Fibroblast of villous mesenchyme (primary cell): ENCODE results near the gene IL4. TPM values are rescaled to one million over a fixed set of nuclear protein-coding genes. Genes with fewer than 3 reads are reported as not detected.

ENCODE experiments used
- DNase-seq: peaks from one replicate; pipeline ENCODE4 v3.0.0-alpha.2; 2010; ENCODE audit warnings: low read depth
- H3K4me3 ChIP-seq: 2 replicates; pipeline ENCODE4 v1.5.1; 2011; ENCODE audit warnings: low read depth, mild to moderate bottlenecking, low read length
- total RNA-seq: library from RNA; depleted of rRNA; stranded (reverse); fragments of >200 nt; gene quantifications from 2 replicates; pipeline ENCODE4 v1.2.3, GENCODE V29; 2012
- TF ChIP-seq, protein P1 (sequence below): IDR thresholded peaks from 2 replicates; pipeline ENCODE4 v1.5.1; 2012; ENCODE audit warnings: low read depth, mild to moderate bottlenecking, low read length; ENCODE audit not compliant: insufficient read depth

IL4 gene
- total RNA-seq, 1 donor, result not detected

DNA sequence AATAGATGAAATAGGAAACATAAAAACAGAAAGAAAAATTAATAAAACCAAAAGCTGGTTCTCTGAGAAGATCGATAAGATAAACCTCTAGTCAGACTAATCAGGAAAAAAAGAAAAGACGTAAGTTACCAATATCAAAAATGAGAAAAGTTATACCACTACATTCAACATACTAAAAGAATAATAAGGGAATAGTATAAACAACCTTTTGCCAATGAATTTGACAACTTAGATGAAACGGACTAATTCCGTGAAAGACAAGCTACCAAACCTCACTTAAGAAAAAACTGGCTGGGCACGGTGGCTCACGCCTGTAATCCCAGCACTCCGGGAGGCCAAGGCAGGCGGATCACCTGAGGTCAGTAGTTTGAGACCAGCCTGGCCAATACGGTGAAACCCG lies 56.1 kb downstream of the IL4 start:
- DNase-seq, result no peak
- no peak overlapping the region for H3K4me3 ChIP-seq
- TF ChIP-seq, protein P1, sequence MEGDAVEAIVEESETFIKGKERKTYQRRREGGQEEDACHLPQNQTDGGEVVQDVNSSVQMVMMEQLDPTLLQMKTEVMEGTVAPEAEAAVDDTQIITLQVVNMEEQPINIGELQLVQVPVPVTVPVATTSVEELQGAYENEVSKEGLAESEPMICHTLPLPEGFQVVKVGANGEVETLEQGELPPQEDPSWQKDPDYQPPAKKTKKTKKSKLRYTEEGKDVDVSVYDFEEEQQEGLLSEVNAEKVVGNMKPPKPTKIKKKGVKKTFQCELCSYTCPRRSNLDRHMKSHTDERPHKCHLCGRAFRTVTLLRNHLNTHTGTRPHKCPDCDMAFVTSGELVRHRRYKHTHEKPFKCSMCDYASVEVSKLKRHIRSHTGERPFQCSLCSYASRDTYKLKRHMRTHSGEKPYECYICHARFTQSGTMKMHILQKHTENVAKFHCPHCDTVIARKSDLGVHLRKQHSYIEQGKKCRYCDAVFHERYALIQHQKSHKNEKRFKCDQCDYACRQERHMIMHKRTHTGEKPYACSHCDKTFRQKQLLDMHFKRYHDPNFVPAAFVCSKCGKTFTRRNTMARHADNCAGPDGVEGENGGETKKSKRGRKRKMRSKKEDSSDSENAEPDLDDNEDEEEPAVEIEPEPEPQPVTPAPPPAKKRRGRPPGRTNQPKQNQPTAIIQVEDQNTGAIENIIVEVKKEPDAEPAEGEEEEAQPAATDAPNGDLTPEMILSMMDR, result no peak

Other genes with a start within 250 kb of the IL4 start
- gene IRF1, start 183.2 kb upstream of the IL4 start, total RNA-seq, result 27.1 and 56.6 TPM in 2 replicates
- gene IL5, start 130.5 kb upstream of the IL4 start, total RNA-seq, result not detected in 2 replicates
- gene RAD50, start 117.0 kb upstream of the IL4 start, total RNA-seq, result 33.8 and 46.6 TPM in 2 replicates
- not detected in 2 replicates for gene IL13, start 15.8 kb upstream of the IL4 start, total RNA-seq
- gene KIF3A, start 63.6 kb downstream of the IL4 start, total RNA-seq, result 9.7 and 13.0 TPM in 2 replicates
- under 0.01 TPM in 1 of 2 replicates, not detected in the other for gene CCNI2, start 73.4 kb downstream of the IL4 start, total RNA-seq
- 43.5 and 51.4 TPM in 2 replicates for gene SEPTIN8, start 103.2 kb downstream of the IL4 start, total RNA-seq
- gene SOWAHA, start 139.3 kb downstream of the IL4 start, total RNA-seq, result under 0.01 TPM in 2 replicates
- gene SHROOM1, start 156.7 kb downstream of the IL4 start, total RNA-seq, result 6.1 and 6.5 TPM in 2 replicates
- gene GDF9, start 192.5 kb downstream of the IL4 start, total RNA-seq, result not detected in 2 replicates
- gene UQCRQ, start 192.7 kb downstream of the IL4 start, total RNA-seq, result 134 and 179 TPM in 2 replicates
- gene LEAP2, start 199.7 kb downstream of the IL4 start, total RNA-seq, result under 0.01 and 0.32 TPM in 2 replicates